ENCODE data around the gene TAF11L10.

- TF ChIP-seq POLR2A (IDR thresholded peaks at IDR 0.05; ENCODE audit: low read depth, low read length) (no peak), POLR2AphosphoS5 (IDR thresholded peaks at IDR 0.05; ENCODE audit: low read depth, low read length) (no peak), TAF1 (IDR thresholded peaks at IDR 0.05; ENCODE audit: low read depth, low read length) (no peak)
Measured at GRCh38 chr5:17625686-17626085, 28.1 kb upstream of the TAF11L10 start.

All from GM12891 (cell line).